Activated CD4-positive, alpha-beta T cell treated with anti-CD3 and anti-CD28 coated beads, Interleukin-2, amount 10 ng/mL, durations not matched to agents 24 days and 14 days (primary cell): ENCODE data around the gene ITGB4. TPM values are rescaled to one million over a fixed set of nuclear protein-coding genes. Genes with fewer than 3 reads are reported as not detected.
A peak's percentile ranks its signal among the peaks of the same experiment; 100 is the strongest.

Experiments
- DNase-seq: peaks from one replicate; pipeline ENCODE4 v3.0.0; 2022
- H3K27ac Mint-ChIP-seq: one replicate; pipeline ENCODE4 v1.8.0; 2022; ENCODE audit warnings: mild to moderate bottlenecking, mixed read lengths
- H3K27me3 Mint-ChIP-seq: one replicate; pipeline ENCODE4 v1.8.0; 2022; ENCODE audit warnings: mixed read lengths
- H3K36me3 Mint-ChIP-seq: one replicate; pipeline ENCODE4 v1.8.0; 2022; ENCODE audit warnings: low read depth, mild to moderate bottlenecking, mixed read lengths
- H3K4me1 Mint-ChIP-seq: one replicate; pipeline ENCODE4 v1.8.0; 2021; ENCODE audit warnings: mixed read lengths
- H3K4me3 Mint-ChIP-seq: one replicate; pipeline ENCODE4 v1.8.0; 2022; ENCODE audit warnings: mild to moderate bottlenecking, moderate library complexity, mixed read lengths
- H3K9me3 Mint-ChIP-seq: one replicate; pipeline ENCODE4 v1.8.0; 2021; ENCODE audit warnings: mixed read lengths
- intact Hi-C: fragments of 100-400 bp; cut with micrococcal nuclease; formaldehyde crosslinking; loops from one replicate; pipeline ENCODE4 v1.15.1; 2023
- total RNA-seq: library from RNA; stranded (reverse); gene quantifications from 2 replicates; pipeline ENCODE4 v1.2.3, GENCODE V29; 2022

The ITGB4 gene
- total RNA-seq, 1 donor from 2014 or later, result 1.8 TPM

DNA sequence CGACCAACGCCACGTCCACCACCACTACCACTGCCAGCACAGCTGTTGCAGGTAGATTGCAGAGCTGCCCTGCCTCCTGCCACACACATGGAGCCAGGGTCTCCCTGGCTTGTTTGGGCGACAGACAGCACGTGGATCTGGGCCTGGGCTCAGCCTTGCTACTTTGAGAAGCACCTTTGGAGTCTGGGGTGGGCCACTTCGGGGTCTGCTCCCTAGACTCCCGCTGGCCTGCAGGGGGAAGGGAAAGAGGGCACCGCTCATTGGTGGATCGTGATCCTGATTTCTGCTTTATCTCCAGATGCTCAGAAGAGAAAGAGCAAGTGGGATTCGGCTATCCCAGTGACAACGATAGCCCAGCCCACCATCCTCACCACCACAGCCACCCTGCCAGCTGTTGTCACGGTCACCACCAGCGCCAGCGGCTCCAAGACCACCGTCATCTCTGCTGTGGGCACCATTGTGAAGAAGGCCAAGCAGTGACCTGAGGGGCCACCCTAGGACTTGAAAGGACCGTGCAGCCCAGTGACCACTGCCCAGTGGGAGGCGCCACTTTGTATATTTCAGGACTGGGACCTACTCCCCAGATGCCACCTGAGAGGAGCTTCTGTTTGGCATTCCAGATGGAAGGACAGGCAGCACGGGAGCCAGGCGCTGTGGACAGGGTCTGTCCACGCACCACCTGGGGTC, 15.1 kb upstream of the ITGB4 start:
- Mint-ChIP-seq H3K27me3 (peaks cover 3% of the 10 kb centered on the region), H3K27ac (no peak overlapping the region), H3K9me3 (no peaks in the 10 kb centered on the region), H3K36me3 (peaks cover 38% of the 10 kb centered on the region), H3K4me3 (no peak overlapping the region), H3K4me1 (no peaks in the 10 kb centered on the region)
- no peak for DNase-seq
- intact Hi-C loops, result no loop called here

DNA sequence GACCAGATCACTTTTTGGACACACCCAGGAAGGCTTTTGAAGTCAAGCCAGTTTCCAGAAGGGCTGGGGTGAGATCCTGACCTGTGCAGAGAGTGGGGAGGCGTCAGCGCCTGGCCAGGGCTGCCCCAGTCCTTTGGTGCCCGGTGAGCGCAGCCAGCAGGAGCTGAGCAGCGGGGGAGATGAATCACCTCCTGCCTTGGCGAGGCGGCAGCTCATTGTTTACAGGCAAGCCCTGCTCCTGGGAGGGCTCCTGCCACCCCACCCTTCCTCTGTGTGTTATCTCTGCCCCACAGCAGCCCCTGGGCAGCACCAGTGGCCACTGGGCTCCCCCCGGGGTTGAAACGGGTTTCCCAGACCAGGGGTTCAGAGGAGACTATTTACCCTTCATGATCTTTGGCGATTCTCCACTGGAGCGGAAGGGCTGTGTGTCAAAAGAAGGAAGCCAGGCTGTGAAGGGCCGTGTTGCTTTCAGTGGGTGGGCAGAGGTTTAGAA, 14.1 kb upstream of the ITGB4 start:
- H3K9me3 Mint-ChIP-seq, result no peaks in the 10 kb centered on the region
- intact Hi-C loops, result no loop called here
- no peak overlapping the region for H3K27ac Mint-ChIP-seq
- peaks cover 32% of the 10 kb centered on the region for H3K36me3 Mint-ChIP-seq
- H3K4me3 Mint-ChIP-seq, result no peak overlapping the region
- H3K4me1 Mint-ChIP-seq, result no peaks in the 10 kb centered on the region
- DNase-seq, result no peak
- H3K27me3 Mint-ChIP-seq, result peaks cover 4% of the 10 kb centered on the region

DNA sequence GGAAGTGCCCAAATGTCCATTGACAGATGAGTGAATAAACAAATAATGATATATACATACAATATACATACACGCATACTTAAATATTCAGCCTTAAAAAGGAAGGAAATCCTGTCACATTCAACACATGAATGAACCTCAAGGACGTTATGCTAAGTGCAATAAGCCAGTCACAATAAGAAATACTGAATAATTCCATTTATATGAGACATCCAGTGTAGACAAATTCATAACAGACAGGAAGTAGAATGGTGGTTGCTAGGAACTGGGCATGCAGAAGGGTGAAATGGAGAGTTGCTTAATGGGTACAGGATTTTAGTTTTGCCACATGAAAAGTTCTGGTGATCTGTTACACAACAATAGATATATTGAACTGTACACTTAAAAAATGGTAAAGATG, 8.8 kb upstream of the ITGB4 start:
- peaks cover 10% of the 10 kb centered on the region for H3K36me3 Mint-ChIP-seq
- no peak overlapping the region for H3K4me3 Mint-ChIP-seq
- H3K27me3 Mint-ChIP-seq, result peaks cover 6% of the 10 kb centered on the region
- intact Hi-C loops, result no loop called here
- no peak for DNase-seq
- H3K4me1 Mint-ChIP-seq, result no peaks in the 10 kb centered on the region
- no peaks in the 10 kb centered on the region for H3K9me3 Mint-ChIP-seq
- no peak overlapping the region for H3K27ac Mint-ChIP-seq

DNA sequence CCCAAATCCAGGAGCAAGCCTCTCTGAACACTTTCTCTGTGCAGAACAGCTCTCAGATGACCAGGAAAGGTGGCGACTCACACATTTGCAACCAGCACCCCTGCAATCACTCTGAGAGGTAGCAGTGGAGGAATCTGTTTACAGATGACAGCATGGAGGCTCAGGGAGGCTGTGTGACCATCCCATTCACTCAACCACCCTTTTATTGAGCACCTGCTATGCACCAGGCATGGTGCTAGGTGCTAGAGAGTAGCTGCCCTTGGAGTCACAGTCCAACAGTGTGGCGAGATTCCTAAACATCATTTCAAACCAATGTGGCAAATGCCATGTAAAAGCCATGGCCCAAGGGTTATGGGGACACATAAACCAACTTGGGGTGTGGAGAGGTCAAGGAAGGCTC, 1.5 kb upstream of the ITGB4 start:
- no peak for DNase-seq
- Mint-ChIP-seq H3K27ac (no peak overlapping the region), H3K36me3 (no peaks in the 10 kb centered on the region), H3K9me3 (no peaks in the 10 kb centered on the region), H3K4me3 (peak overlapping the region; percentile 81), H3K4me1 (peaks cover 4% of the 10 kb centered on the region), H3K27me3 (peaks cover 22% of the 10 kb centered on the region)
- intact Hi-C loops, result no loop called here

DNA sequence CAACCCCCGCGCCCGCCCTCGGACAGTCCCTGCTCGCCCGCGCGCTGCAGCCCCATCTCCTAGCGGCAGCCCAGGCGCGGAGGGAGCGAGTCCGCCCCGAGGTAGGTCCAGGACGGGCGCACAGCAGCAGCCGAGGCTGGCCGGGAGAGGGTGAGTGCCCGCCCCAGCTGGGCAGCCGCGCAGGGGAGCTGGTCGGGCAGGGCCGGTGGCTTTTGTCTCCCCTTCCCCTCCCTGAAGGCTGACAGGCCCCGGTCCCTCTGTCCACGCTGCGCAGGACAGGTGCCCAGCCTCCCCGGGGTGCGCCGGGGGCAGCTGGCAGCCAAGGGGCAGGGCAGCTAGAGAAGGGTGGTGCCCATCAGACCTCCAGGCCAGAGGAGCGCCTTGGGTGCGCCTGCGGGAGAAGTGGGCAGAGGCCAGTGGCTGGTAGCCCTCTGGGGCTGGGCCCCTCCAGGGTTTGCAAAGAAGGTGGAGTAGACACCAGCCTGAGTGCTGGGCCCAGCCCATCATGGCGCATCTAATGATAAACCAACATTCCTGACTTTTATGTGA, 278 bp downstream of the ITGB4 start:
- intact Hi-C loops, result no loop called here
- H3K27me3 Mint-ChIP-seq, result peaks cover 20% of the 10 kb centered on the region
- no peak for DNase-seq
- no peaks in the 10 kb centered on the region for H3K36me3 Mint-ChIP-seq
- H3K4me3 Mint-ChIP-seq, result no peak overlapping the region
- no peaks in the 10 kb centered on the region for H3K9me3 Mint-ChIP-seq
- peaks cover 4% of the 10 kb centered on the region for H3K4me1 Mint-ChIP-seq
- no peak overlapping the region for H3K27ac Mint-ChIP-seq

DNA sequence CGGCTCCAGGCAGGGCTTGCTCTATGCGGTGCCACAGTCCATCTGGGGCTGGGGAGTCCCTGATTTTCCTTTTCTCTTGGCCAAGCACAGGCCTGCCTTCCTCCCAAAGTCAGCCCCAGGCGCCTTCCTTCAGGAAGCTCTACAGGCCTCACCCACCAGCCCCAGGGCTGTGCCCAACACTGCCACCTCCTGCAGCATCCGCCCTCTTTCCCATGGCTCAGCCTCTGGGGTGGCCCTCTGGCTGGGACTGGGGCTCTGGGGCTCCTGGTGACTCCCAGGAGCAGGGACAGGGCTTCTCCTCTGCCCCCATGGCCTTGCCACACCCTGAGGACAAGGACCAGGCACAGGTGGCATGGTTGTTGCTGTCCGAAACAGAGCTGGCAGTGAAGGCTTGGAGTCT, 817 bp downstream of the ITGB4 start:
- no peak overlapping the region for H3K27ac Mint-ChIP-seq
- no peaks in the 10 kb centered on the region for H3K36me3 Mint-ChIP-seq
- DNase-seq, result no peak
- intact Hi-C loops, result no loop called here
- peaks cover 20% of the 10 kb centered on the region for H3K27me3 Mint-ChIP-seq
- peaks cover 4% of the 10 kb centered on the region for H3K4me1 Mint-ChIP-seq
- H3K9me3 Mint-ChIP-seq, result no peaks in the 10 kb centered on the region
- H3K4me3 Mint-ChIP-seq, result peak overlapping the region; percentile 30

DNA sequence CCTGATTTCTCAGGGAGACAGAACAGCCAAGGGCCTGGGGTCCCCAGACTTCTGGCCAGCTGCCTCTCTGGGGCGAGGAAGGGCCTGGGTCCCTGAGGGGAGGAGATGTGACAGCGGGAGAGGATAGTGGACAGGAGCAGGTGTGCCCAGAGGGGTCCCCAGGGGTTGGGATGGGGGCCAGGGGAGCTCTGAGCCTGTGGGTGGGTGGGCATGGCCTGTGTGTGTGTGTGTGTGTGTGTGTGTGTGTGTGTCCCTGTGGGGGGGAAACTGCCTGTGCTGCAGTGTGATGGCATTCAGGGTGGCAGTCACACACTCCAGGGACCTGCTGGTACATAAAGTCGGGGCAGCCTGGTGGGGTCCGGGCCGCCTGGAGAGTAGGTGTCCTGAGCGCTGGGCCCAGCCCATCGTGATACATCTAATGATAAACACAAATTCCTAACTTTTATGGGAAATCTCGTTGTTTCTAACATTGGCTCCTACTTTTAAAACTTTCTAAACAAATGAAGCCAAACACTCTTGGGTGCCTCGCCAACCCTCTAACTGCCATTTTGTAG, 1.4 kb downstream of the ITGB4 start:
- H3K27me3 Mint-ChIP-seq, result peaks cover 20% of the 10 kb centered on the region
- intact Hi-C loops, result no loop called here
- DNase-seq, result no peak

DNA sequence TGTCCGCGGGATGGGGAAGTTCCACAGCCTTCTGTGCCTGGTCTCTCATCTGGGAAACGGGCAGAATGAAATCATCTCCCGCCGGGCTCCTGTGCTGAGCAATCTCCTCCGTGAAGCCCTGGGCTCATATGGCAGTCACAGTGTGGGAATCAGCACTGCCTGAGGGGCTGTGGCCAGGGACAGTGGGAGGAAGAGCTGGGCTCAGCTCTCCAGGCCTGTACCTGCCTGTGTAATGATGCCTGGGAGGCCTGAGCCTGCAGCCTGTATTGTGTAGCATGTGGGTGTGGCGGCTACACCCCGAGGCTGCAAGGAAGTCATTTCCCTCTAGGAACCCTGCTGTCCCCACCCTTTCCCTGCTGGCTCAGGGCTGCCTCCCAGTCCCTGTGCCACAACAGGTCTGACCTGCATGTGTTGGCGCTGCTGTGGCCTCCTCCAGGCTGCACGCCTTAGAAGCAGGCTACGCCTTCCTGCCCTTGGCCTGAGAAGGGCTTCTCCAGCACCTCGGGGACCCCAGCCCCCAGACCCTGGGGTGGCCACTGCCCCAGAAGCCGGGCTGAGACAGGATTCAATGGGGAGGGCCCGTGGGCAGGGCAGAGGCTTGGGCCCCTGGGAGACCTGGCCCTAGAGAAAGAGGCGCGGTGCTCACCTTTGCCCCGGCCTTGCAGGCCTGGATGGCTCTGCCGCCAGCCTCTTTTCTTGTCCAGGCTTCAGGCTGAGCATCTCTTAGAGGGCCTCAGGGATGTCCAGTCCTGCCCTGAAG, 2.1 kb downstream of the ITGB4 start:
- H3K36me3 Mint-ChIP-seq, result no peaks in the 10 kb centered on the region
- peaks cover 4% of the 10 kb centered on the region for H3K4me1 Mint-ChIP-seq
- no peak for DNase-seq
- no peak overlapping the region for H3K4me3 Mint-ChIP-seq
- intact Hi-C loops, result no loop called here
- peaks cover 20% of the 10 kb centered on the region for H3K27me3 Mint-ChIP-seq
- H3K27ac Mint-ChIP-seq, result no peak overlapping the region
- H3K9me3 Mint-ChIP-seq, result no peaks in the 10 kb centered on the region

More for the DNA sequence above, 1.4 kb downstream of the ITGB4 start:
- no peaks in the 10 kb centered on the region for H3K9me3 Mint-ChIP-seq
- no peaks in the 10 kb centered on the region for H3K36me3 Mint-ChIP-seq
- peaks cover 4% of the 10 kb centered on the region for H3K4me1 Mint-ChIP-seq
- H3K4me3 Mint-ChIP-seq, result no peak overlapping the region
- H3K27ac Mint-ChIP-seq, result no peak overlapping the region

DNA sequence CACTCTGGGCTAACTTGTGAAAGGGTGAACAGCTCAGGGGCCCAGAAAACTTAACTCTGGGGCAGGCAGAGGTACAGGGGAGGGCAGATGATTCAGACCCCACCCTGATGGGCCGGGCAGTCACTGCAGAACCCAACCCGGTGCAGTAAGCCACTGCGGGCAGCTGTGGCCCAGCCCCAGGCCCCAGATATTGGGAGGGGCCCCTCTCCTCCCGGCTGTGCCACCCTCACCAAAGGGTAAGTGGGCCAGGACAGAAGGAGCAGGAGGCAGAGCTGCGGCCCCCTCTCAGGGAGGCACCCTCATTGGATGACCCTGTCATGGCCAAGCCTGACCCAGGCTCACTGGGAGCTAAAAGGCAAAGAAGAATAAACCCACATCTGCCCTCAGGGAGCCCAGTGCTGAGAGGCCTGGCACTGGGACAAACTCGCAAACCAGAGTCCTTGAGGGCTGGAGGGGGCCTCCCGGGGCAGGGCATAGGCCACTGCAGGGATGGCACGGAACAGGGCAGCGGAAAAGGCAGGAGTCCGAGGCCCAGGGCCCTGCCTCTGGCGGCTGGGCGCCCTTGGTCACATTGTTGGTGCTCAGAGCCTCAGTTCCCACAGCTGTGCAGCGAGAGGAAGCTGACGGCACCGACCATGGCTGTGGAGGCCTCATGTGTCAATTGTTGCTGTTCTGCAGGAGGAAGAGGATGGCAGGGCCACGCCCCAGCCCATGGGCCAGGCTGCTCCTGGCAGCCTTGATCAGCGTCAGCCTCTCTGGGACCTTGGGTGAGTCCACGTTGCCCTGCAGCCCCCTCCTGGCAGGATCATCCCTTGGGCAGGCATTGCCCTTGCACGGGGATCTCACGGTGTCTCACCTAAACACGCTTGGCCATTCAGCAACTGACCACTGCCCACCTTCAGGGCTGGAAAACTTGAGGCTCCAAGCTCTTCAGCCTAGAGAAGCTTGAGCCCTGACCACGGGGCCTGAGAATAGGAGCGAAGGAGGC, 3.1 kb downstream of the ITGB4 start:
- Mint-ChIP-seq H3K36me3 (no peaks in the 10 kb centered on the region), H3K4me1 (peaks cover 4% of the 10 kb centered on the region), H3K27me3 (peaks cover 13% of the 10 kb centered on the region), H3K9me3 (no peaks in the 10 kb centered on the region), H3K27ac (no peak overlapping the region), H3K4me3 (no peak overlapping the region)
- intact Hi-C loops, result no loop called here
- no peak for DNase-seq

DNA sequence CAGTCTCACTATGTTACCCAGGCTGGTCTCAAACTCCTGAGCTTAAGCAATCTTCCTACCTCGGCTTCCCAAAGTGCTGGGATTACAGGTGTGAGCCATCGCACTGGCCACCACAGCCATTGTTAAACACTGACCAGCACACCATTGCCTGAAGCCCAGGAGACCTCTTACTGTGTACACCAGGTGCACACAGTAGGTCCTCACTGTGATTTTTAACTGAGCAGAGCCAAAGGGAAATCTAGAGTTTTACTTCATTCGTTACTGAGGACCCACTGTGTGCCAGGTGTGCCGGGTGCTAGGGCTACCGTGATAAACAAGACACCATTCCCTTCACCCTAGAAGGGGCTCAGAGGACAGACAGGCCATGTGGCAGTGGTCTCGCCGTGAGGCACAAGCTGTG, 4.2 kb downstream of the ITGB4 start:
- no peak for DNase-seq
- peaks cover 2% of the 10 kb centered on the region for H3K27me3 Mint-ChIP-seq
- no peak overlapping the region for H3K4me3 Mint-ChIP-seq
- no peaks in the 10 kb centered on the region for H3K36me3 Mint-ChIP-seq
- no peaks in the 10 kb centered on the region for H3K9me3 Mint-ChIP-seq
- intact Hi-C loops, result no loop called here
- peaks cover 2% of the 10 kb centered on the region for H3K4me1 Mint-ChIP-seq
- no peak overlapping the region for H3K27ac Mint-ChIP-seq

DNA sequence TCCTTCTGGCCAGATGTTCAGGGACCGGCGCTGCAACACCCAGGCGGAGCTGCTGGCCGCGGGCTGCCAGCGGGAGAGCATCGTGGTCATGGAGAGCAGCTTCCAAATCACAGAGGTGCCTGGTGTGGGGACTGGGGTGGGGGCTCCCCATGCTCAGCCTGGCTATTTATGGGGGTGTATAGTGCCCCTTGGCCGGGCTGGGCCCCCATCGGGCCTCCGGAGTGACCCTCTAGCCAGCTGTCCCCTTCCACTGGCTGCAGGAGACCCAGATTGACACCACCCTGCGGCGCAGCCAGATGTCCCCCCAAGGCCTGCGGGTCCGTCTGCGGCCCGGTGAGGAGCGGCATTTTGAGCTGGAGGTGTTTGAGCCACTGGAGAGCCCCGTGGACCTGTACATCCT, 6.1 kb downstream of the ITGB4 start:
- no peaks in the 10 kb centered on the region for H3K4me1 Mint-ChIP-seq
- no peaks in the 10 kb centered on the region for H3K36me3 Mint-ChIP-seq
- H3K9me3 Mint-ChIP-seq, result no peaks in the 10 kb centered on the region
- H3K4me3 Mint-ChIP-seq, result no peak overlapping the region
- no peak overlapping the region for H3K27ac Mint-ChIP-seq
- intact Hi-C loops, result no loop called here
- no peaks in the 10 kb centered on the region for H3K27me3 Mint-ChIP-seq
- no peak for DNase-seq

DNA sequence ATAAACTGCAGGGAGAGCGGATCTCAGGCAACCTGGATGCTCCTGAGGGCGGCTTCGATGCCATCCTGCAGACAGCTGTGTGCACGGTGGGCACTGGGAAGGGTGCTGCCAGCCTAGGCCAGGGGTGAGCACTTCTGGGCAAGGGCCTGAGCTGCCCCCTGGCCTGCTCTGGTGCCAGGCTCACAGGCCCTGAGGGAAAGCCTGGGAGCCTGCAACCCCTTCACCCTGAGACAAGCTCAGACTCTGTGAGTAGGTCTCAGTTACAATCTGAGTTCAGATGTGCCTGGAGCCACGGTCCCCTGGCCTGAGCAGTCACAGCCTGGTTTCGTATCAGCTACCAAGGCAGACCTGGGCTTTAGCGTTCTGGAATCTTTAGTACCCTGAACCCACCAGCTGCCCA, 8.1 kb downstream of the ITGB4 start:
- intact Hi-C loops, result no loop called here
- H3K9me3 Mint-ChIP-seq, result no peaks in the 10 kb centered on the region
- H3K27ac Mint-ChIP-seq, result no peak overlapping the region

DNA sequence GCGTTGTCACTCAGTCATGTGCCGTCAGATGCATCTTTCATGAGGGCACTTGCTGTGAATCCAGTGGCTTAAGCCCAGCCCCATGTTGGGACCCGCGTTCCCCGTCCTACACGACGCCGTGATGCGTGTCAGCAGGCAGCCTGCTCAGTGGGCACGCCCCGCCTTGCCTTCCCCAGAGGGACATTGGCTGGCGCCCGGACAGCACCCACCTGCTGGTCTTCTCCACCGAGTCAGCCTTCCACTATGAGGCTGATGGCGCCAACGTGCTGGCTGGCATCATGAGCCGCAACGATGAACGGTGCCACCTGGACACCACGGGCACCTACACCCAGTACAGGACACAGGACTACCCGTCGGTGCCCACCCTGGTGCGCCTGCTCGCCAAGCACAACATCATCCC, 8.8 kb downstream of the ITGB4 start:
- H3K27ac Mint-ChIP-seq, result no peak overlapping the region
- intact Hi-C loops, result no loop called here
- no peaks in the 10 kb centered on the region for H3K9me3 Mint-ChIP-seq
- no peak for DNase-seq
- no peak overlapping the region for H3K4me3 Mint-ChIP-seq
- H3K27me3 Mint-ChIP-seq, result no peaks in the 10 kb centered on the region
- peaks cover 3% of the 10 kb centered on the region for H3K4me1 Mint-ChIP-seq
- H3K36me3 Mint-ChIP-seq, result no peaks in the 10 kb centered on the region

More for the DNA sequence above, 8.1 kb downstream of the ITGB4 start:
- H3K4me3 Mint-ChIP-seq, result no peak overlapping the region
- H3K36me3 Mint-ChIP-seq, result no peaks in the 10 kb centered on the region
- H3K27me3 Mint-ChIP-seq, result no peaks in the 10 kb centered on the region
- H3K4me1 Mint-ChIP-seq, result no peaks in the 10 kb centered on the region
- no peak for DNase-seq
